Activated T-cell treated with anti-CD3 and anti-CD28 coated beads, Interleukin-2, amount 50 U/mL, for 24 hours (primary cell): ENCODE data around the gene GRB10.

Experiments used
- DNase-seq: peaks from one replicate; pipeline ENCODE4 v3.0.0-alpha.2; 2020
- H3K27ac Mint-ChIP-seq: 2 replicates; pipeline ENCODE4 v1.8.0; 2020; ENCODE audit warnings: mild to moderate bottlenecking, mixed read lengths
- H3K27me3 Mint-ChIP-seq: 2 replicates; pipeline ENCODE4 v1.8.0; 2020; ENCODE audit warnings: mixed read lengths
- H3K36me3 Mint-ChIP-seq: 2 replicates; pipeline ENCODE4 v1.8.0; 2020; ENCODE audit warnings: low read depth, mixed read lengths
- H3K4me1 Mint-ChIP-seq: 2 replicates; pipeline ENCODE4 v1.8.0; 2020; ENCODE audit warnings: low read depth, mixed read lengths
- H3K4me3 Mint-ChIP-seq: 2 replicates; pipeline ENCODE4 v1.8.0; 2020; ENCODE audit warnings: mild to moderate bottlenecking, moderate library complexity, mixed read lengths
- H3K9me3 Mint-ChIP-seq: 2 replicates; pipeline ENCODE4 v1.8.0; 2020; ENCODE audit warnings: mixed read lengths

Gene GRB10

DNA sequence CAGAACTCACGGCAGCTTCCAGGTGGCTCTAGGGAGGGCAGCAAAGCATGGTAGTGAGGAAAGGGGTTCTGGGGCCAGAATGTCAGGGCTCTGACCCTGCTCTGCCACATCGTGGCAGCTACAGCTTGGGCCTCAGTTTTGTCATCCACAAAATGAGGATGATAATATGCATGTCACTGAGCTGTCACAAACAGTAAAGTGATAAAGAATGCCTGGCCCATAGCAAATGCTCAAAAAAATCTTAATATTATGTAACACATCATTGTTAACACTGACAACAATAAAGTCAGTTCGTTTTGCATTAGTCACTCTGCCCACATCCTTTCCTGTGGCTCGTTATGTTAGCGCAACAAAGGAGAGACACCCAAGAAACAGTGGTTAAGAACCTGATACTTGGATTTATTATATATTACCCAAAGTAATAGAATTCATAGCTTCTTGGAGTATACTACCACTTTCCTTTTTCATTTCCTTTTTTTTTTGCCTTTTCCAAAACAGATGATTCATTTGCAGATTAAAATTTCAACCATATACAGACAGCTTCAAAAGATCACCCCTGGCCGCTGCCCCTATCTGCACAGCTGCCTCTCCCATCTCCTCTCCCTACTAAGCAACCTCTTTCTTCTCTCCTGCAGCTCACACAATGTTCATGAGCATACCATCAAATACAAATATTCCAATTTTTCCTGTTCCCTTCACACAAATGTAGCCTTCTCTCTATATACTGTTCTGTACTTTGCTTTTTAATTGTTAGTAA is 172.0 kb downstream of the GRB10 start:
- peaks cover 5% of the 10 kb centered on the region for H3K27me3 Mint-ChIP-seq
- no peak for DNase-seq
- H3K4me3 Mint-ChIP-seq, result no peak overlapping the region
- H3K9me3 Mint-ChIP-seq, result peaks cover 6% of the 10 kb centered on the region
- peaks cover 2% of the 10 kb centered on the region for H3K36me3 Mint-ChIP-seq
- no peak overlapping the region for H3K27ac Mint-ChIP-seq
- peaks cover 38% of the 10 kb centered on the region for H3K4me1 Mint-ChIP-seq

DNA sequence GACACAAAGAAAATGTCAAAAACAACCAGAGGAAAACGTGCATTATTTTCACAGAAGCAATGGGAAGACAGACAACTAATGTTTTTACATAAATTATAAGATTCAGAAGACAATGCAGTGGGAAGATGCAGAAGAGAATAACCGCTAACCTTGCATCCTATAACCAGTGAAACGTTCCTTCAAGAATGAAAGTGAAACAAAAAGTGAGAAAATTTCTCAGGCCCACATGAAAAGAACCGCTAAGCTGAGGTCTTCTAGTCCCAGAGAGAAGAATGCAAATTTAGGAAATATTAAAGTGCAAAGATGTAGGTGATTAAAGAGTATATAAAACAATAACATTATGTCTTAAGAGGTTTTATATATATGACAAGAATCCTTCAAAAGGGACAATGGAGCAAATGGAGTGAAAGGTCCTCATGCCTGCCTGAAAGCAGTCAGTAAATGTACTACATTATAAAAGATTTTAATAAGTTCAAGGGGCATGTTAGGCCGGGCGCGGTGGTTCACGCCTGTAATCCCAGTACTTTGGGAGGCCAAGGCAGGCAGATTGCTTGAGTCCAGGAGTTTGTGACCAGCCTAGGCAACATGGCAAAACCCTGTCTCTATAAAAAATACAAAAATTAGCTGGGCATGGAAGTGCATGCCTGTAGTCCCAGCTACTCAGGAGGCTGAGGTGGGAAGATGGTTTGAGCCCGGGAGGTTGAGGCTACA is 174.3 kb downstream of the GRB10 start:
- peaks cover 6% of the 10 kb centered on the region for H3K36me3 Mint-ChIP-seq
- peaks cover 6% of the 10 kb centered on the region for H3K9me3 Mint-ChIP-seq
- no peak overlapping the region for H3K27ac Mint-ChIP-seq
- H3K27me3 Mint-ChIP-seq, result peaks cover 3% of the 10 kb centered on the region
- DNase-seq, result no peak
- no peak overlapping the region for H3K4me3 Mint-ChIP-seq
- H3K4me1 Mint-ChIP-seq, result peaks cover 38% of the 10 kb centered on the region

DNA sequence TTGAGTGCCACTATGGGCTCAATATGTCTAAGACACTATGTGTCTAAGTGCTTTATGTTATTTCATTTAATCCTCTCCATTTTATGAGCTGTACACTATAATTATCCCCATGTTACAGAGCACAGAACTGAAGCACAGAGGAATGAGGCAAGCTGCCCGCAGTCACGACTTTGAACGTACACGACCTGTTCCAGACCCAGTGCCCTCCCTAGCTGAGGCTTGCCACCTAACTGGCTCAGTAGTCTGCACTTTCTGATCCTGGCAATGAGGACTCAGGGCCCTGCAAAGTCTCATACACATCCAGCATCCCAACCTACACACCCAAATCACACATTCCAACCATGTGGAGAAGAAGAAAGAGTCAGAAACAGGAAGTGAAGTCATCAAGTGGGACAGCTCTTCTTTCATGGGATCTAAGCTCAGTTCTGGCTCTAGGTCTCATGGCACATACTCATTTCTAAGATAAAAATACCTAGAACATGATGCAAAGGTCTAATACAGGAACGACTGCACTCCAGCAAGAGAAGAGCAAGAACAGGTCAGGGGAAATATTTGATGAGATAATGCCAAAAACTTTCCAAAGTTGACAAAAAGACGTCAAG is 175.1 kb downstream of the GRB10 start:
- peaks cover 6% of the 10 kb centered on the region for H3K9me3 Mint-ChIP-seq
- H3K36me3 Mint-ChIP-seq, result peaks cover 6% of the 10 kb centered on the region
- peaks cover 38% of the 10 kb centered on the region for H3K4me1 Mint-ChIP-seq
- H3K4me3 Mint-ChIP-seq, result no peak overlapping the region
- no peak for DNase-seq
- no peak overlapping the region for H3K27ac Mint-ChIP-seq
- no peaks in the 10 kb centered on the region for H3K27me3 Mint-ChIP-seq

DNA sequence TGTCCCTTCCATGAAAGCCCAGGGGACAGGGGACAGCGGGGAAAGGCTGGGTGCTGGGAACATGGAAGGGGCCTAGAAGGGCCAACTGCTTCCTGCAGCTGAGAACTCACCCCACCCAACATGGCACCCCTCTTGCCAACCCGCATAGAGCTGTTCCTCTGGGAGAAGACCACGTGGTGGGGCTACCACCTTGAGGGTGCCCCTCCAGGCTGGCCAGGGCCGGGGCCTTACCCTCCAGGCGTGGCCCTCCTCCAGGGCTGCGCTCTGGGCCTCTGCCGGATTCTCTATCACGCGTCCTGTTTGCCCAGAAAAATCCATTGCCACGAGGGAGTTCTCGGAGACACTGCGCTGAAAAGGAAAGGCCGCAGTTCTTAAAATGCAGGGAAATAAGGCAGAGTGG is 177.6 kb downstream of the GRB10 start:
- Mint-ChIP-seq H3K27me3 (no peaks in the 10 kb centered on the region), H3K4me1 (peaks cover 17% of the 10 kb centered on the region), H3K4me3 (no peak overlapping the region), H3K36me3 (peaks cover 6% of the 10 kb centered on the region), H3K9me3 (peaks cover 6% of the 10 kb centered on the region), H3K27ac (no peak overlapping the region)
- DNase-seq, result no peak

DNA sequence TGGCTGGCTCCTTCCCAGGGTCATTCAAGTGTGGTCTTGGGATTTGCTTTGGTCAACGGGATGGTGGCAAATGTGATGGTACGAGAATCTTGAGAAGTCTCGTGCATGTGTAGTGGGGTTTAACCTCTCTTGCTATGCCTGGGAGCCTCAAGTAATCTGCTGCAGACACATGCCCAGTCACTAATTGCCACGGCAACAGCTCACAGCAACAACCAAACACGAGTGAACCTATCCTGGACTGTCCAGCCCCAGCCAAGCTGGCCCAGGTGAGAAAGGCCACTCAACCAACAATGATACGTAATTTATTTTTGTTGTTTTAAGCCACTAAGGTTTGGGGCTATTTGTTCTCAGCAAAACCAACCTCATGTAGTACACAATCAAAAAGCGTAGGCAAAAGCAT is 179.4 kb downstream of the GRB10 start:
- Mint-ChIP-seq H3K27ac (no peak overlapping the region), H3K36me3 (peaks cover 6% of the 10 kb centered on the region), H3K4me3 (no peak overlapping the region), H3K4me1 (peaks cover 9% of the 10 kb centered on the region), H3K27me3 (no peaks in the 10 kb centered on the region), H3K9me3 (peaks cover 6% of the 10 kb centered on the region)
- DNase-seq, result no peak

DNA sequence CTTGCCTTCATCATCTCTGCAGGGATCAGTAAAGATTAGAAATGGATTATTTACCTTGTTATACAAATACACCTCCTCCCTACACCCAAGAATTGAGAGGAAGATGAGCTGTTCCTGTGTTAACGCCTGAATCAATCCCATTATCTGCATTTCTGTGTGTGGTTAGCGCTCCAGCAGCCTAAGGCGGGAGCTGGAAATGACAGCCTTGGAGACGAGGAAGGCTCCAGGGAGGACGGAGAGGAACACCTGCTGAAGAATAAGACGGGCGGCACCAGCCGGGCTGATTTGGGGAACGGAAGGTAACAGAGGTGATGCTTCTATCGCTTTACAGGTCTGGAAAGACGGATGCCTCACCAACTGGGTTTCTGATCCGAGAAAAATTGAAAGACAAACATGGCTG is 183.3 kb downstream of the GRB10 start:
- peaks cover 19% of the 10 kb centered on the region for H3K4me1 Mint-ChIP-seq
- no peaks in the 10 kb centered on the region for H3K9me3 Mint-ChIP-seq
- H3K4me3 Mint-ChIP-seq, result no peak overlapping the region
- no peaks in the 10 kb centered on the region for H3K27me3 Mint-ChIP-seq
- DNase-seq, result no peak
- H3K36me3 Mint-ChIP-seq, result peaks cover 2% of the 10 kb centered on the region
- H3K27ac Mint-ChIP-seq, result no peak overlapping the region

DNA sequence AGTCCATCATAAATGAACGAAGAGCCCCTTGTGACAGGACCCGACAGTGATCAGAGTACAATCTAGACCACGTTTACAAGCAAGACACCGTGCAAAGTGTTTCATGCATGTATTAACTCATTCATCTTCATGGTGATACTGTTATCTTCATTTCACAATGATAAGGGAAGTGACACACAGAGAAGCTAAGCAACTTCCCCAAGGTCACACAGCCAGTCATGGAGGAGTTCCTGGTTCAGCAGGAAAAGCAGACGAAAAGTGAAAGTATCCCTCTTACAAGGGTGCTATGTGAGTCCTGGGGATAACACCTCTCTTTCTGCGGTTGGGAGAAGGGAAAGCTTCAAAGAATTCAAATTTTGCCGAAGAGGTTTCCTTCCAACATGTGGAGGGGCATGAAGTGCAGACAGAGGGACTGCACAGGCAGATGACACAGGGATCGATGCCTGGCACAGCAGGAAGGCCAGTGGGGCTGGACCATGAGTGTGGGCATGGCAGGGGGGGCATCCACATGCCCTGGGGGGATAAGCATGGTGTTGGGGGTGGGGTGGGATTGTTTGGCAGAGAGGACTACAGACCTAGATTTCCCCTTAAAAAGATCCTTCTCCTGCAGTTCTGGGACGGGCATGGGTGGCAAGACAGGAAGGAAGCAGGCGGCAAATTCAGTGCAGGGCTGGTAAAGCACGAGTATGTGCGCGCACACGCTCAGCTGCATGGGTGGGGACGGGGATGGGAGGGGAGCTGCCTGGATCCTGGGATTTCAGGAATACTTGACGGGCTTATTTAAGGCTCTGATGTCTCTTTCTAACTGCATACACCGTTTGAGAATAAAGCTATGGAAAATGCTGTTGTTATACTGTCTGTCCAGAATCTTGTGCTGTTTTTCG is 184.0 kb downstream of the GRB10 start:
- H3K9me3 Mint-ChIP-seq, result no peaks in the 10 kb centered on the region
- H3K36me3 Mint-ChIP-seq, result no peaks in the 10 kb centered on the region
- H3K27me3 Mint-ChIP-seq, result no peaks in the 10 kb centered on the region
- no peak overlapping the region for H3K4me3 Mint-ChIP-seq
- no peak overlapping the region for H3K27ac Mint-ChIP-seq
- H3K4me1 Mint-ChIP-seq, result peaks cover 23% of the 10 kb centered on the region
- no peak for DNase-seq

DNA sequence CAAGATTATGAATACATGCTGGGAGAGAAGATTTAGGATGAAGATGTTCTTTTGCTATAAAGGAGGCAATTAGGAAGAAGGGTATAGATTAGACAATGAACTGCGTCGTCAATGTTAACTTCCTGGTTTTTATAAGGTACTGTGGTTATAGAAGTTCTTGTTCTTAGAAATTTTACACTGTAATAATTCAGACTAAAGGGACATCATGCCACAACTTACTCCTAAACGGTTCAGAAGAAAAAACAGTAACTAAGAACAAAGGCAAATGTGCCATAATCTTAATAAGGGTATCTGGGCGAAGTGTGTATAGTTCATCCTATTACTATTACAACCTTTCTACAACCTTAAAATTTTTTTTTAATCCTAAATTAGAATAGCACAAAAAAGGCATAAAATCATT is 186.2 kb downstream of the GRB10 start:
- Mint-ChIP-seq H3K27me3 (peaks cover 6% of the 10 kb centered on the region), H3K9me3 (no peaks in the 10 kb centered on the region), H3K4me1 (peaks cover 23% of the 10 kb centered on the region), H3K27ac (no peak overlapping the region), H3K36me3 (peaks cover 4% of the 10 kb centered on the region), H3K4me3 (no peak overlapping the region)
- DNase-seq, result no peak

DNA sequence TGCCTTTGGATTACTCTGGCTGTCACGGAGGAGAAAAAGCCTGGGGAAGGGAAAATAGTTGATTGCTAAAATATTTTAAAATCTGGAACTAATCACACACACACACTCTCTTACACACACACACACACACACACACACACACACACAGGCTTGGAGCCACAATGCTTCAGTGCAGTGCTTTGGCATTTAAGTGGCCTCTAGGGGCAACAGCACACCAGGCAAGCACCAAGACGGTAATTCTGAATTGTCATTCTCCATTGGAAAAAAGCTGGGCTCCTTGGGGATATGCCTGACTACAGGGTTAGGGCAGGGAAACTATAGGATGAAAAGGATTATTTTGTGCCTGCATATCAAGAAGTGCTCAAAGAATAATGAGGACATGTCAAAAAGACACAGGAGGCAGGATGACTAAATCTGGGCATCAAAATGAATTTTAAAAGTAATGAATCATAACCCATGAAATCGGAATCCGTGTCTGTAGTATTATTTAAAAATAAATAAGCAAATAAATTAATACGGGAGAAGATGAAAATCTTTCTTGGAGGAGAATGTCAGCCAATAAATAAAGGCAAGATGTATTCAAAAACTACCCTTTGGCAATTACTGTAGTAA is 187.1 kb downstream of the GRB10 start:
- Mint-ChIP-seq H3K4me1 (peaks cover 23% of the 10 kb centered on the region), H3K9me3 (no peaks in the 10 kb centered on the region), H3K27me3 (peaks cover 12% of the 10 kb centered on the region), H3K4me3 (no peak overlapping the region), H3K36me3 (peaks cover 4% of the 10 kb centered on the region), H3K27ac (peak overlapping the region; percentile 23)
- no peak for DNase-seq

DNA sequence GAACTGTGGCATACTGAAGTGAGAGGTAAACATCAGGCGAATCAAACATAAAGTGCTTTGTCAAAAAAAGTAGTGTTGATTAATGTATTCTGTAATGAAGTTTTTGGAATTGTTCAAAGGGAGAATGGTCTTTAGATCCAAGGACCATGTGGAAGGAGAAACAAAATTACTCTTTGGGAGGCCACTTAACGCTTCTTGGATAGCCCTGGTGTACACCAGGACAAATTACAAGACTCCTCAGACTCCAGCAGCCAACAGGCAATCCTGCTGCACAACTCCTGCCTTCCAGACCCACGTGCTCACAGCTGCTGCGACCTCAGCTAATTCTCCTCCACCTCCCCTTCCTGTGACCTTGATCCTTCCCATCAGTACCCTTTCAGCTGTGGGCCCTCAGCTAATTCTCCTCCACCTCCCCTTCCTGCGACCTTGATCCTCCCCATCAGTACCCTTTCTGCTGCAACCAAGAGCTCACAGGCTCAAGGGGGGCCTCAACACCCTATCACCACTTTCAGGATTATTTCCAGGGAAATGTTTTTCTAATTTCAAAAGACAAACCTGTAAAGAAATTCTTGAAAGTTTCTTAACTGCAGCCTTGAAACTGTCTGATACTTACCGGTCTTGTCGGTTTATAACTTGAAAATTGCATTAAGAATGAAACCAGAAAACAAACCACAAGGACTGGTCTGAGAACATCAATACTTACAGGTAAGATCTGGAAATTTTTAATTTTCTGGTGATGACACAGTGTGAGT is 187.8 kb downstream of the GRB10 start:
- H3K4me3 Mint-ChIP-seq, result peak overlapping the region; percentile 3
- H3K4me1 Mint-ChIP-seq, result peaks cover 23% of the 10 kb centered on the region
- H3K27me3 Mint-ChIP-seq, result peaks cover 12% of the 10 kb centered on the region
- H3K36me3 Mint-ChIP-seq, result peaks cover 4% of the 10 kb centered on the region
- H3K9me3 Mint-ChIP-seq, result no peaks in the 10 kb centered on the region
- peak overlapping the region; percentile 72 for H3K27ac Mint-ChIP-seq
- DNase-seq, result no peak

DNA sequence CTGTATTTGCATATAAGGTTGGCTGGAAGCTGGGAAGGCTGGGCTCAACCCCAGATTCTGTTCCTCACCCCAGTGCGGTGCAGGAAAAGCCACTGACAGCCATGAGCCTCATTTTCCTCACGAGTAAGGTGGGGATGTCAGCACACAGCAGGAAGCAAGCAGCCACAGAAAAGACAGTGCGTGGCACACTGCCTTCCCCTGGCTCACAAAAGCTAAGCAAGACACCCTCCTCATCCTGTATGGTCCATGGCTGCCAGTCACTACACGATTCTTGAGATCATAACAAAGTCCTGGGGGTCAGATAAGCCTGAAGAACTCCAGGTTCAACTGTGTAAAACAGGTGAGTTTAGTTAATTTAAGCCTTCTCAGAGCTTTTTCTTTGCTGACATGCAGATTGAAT is 188.6 kb downstream of the GRB10 start:
- no peak for DNase-seq
- Mint-ChIP-seq H3K4me3 (no peak overlapping the region), H3K4me1 (peaks cover 23% of the 10 kb centered on the region), H3K27ac (no peak overlapping the region), H3K27me3 (peaks cover 14% of the 10 kb centered on the region), H3K36me3 (peaks cover 4% of the 10 kb centered on the region), H3K9me3 (no peaks in the 10 kb centered on the region)

DNA sequence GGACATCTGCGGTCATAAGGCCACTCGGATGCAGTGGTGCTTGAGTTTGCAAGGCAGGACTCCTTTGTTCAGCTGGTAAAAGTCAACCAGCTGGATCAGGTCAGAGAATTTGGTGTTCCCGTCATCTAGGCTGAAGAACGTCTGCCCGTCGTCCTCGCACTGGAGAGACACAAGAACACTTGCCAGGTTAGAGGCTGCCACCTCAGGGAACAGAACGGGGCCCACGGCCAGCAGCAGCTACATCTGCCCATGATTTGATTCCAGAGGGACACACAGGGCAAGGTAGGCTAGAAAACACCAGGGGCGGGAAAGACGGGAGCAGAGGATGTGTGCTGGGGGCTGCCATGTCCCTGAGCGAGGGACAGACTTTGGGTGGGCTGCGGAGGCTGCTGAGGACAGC is 189.8 kb downstream of the GRB10 start:
- Mint-ChIP-seq H3K9me3 (no peaks in the 10 kb centered on the region), H3K27me3 (peaks cover 18% of the 10 kb centered on the region), H3K27ac (no peak overlapping the region), H3K4me1 (peaks cover 23% of the 10 kb centered on the region), H3K36me3 (peaks cover 4% of the 10 kb centered on the region), H3K4me3 (no peak overlapping the region)
- DNase-seq, result no peak

DNA sequence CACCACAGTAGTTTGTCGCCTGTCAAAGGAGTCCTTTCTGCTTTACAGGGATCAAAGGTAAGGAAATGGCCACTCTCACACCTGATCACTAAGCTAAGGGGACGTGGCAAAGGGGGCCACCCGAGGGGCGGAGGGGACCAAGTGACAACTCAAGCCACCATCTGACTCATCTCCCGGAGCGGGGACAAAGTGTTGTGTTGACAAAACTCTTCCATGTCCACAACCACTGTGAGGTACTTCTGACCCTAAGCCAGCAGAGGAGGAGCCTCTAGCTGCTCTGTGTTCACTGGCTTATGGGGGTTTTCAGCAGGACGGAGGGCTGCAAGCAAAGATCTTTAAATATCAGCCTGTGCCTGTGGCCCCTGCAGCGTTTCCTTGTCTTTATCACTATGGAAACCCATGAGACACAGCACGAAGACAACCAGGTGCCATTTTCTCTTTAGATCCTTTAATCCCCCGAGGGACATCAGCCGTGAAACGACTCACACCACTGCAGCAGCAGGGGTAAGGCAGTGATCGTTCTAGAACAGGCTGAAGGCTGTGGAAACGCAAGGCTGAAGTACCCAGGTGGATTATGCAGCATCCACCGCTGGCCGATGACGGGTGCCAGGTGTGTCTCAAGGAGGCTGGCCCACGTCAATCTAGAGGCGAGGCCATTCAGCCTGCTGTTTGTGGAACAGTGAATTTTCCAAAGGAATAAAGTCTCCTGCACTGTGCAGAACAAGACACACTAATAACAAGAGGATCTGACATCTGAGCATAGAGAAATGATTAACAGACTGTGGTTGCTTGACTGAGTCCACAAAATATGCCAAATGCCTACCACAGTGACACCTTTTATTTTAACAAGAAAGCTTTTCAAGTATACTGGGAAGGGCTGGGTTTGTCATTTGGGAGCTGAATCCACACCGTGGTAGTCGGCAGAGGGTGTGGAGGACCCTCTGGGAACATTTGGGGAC is 190.9 kb downstream of the GRB10 start:
- Mint-ChIP-seq H3K27me3 (peaks cover 23% of the 10 kb centered on the region), H3K27ac (no peak overlapping the region), H3K4me1 (peaks cover 23% of the 10 kb centered on the region), H3K4me3 (no peak overlapping the region), H3K9me3 (no peaks in the 10 kb centered on the region), H3K36me3 (peaks cover 4% of the 10 kb centered on the region)
- DNase-seq, result no peak
